Femur (tissue), 1 donor: Measurements from ENCODE around the gene SKIC2.

Experiments
- DNase-seq: peaks from one replicate; pipeline ENCODE4 v3.0.0-alpha.2; 2017

The SKIC2 gene

DNA sequence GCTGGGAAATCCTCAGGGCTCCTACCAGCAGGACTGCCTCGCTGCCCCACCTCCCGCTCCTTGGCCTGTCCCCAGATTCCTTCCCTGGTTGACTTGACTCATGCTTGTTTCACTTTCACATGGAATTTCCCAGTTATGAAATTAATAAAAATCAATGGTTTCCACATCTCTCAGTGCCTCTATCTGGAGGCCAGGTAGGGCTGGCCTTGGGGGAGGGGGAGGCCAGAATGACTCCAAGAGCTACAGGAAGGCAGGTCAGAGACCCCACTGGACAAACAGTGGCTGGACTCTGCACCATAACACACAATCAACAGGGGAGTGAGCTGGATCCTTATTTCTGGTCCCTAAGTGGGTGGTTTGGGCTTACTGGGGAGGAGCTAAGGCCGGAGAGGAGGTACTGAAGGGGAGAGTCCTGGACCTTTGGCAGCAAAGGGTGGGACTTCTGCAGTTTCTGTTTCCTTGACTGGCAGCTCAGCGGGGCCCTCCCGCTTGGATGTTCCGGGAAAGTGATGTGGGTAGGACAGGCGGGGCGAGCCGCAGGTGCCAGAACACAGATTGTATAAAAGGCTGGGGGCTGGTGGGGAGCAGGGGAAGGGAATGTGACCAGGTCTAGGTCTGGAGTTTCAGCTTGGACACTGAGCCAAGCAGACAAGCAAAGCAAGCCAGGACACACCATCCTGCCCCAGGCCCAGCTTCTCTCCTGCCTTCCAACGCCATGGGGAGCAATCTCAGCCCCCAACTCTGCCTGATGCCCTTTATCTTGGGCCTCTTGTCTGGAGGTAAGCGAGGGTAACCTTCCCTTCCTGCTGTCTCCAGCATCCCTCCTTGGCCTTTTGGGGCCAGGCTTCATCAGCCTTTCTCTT, 13.2 kb upstream of the SKIC2 start, which contains the start of gene CFB:
TSS of gene CFB (plus strand) at position 589 of the 863 bp plus-strand sequence. CDS start at position 716, 127 bp downstream.
- DNase-seq: peak; percentile 75

- no peak for DNase-seq
These were observed 12.5 kb upstream of the SKIC2 start for GRCh38 chr6:31946370-31946885.

DNA sequence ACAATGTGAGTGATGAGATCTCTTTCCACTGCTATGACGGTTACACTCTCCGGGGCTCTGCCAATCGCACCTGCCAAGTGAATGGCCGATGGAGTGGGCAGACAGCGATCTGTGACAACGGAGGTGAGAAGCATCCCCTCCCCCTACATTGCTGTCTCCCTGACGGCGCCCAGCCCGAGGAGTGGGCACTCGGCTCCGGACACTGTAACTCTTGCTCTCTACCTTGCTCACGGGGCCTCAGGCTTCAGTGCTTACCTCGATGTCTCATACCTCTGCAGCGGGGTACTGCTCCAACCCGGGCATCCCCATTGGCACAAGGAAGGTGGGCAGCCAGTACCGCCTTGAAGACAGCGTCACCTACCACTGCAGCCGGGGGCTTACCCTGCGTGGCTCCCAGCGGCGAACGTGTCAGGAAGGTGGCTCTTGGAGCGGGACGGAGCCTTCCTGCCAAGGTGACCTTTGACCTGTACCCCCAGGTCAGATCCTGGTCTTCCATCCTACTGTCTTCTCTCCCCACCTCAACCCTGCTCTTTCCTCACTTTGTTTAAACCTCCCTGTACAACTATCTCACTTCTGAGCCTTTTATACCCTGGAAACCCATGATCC, 11.8 kb upstream of the SKIC2 start:
- no peak for DNase-seq

- DNase-seq: no peak
These were observed 11.1 kb upstream of the SKIC2 start for GRCh38 chr6:31947864-31948263.

GRCh38 chr6:31948306-31948705, 10.7 kb upstream of the SKIC2 start:
- no peak for DNase-seq

GRCh38 chr6:31948753-31949413, 10.1 kb upstream of the SKIC2 start:
- DNase-seq: no peak

GRCh38 chr6:31949926-31950548, 8.9 kb upstream of the SKIC2 start:
- no peak for DNase-seq

- peak; percentile 55 for DNase-seq
These were observed 6.7 kb upstream of the SKIC2 start for GRCh38 chr6:31952140-31952805.

- no peak for DNase-seq
These were observed 6.1 kb upstream of the SKIC2 start for GRCh38 chr6:31952890-31953289.

- DNase-seq: no peak
These were observed 4.5 kb upstream of the SKIC2 start for GRCh38 chr6:31954511-31954910.

DNA sequence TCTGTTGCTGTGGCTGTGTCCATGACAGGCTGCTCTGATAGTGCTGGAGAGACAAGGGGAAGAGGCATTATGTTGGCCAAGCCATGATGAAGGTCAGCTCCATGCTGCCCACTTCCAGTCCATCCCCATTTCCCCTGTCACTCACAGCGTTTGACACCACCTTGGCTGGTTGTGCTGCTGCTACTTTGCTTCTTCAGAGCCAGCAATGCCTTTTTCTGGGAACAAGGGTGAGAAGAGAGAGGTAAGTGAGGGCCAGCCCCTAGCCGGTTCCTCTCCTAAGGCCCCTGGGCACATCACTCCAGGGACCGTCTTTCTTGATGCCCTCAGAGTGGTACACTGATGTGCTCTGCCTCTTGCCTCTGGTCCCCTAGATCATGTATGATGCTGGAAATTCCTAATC, 2.2 kb upstream of the SKIC2 start:
- no peak for DNase-seq

GRCh38 chr6:31958412-31958740, 599 bp upstream of the SKIC2 start:
- no peak for DNase-seq

DNA sequence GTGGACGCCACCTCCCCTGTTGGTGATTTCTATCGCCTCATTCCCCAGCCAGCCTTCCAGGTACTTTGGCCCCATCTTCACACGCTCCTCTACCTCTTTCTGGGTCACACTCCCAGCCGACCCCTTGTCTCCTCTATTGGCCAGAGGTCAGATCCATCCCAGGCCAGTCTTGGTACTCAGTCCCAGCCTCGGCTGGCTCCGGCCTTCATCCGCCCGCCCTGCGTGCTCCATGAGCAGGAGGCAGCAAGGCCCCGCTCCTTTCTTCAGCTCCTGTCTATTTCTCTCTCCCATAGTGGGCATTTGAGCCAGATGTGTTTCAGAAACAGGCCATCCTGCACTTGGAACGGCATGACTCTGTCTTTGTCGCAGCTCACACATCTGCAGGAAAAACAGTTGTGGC, 2.6 kb downstream of the SKIC2 start:
- DNase-seq: no peak

- no peak for DNase-seq
These were observed 4.9 kb downstream of the SKIC2 start for GRCh38 chr6:31963921-31964320.

DNA sequence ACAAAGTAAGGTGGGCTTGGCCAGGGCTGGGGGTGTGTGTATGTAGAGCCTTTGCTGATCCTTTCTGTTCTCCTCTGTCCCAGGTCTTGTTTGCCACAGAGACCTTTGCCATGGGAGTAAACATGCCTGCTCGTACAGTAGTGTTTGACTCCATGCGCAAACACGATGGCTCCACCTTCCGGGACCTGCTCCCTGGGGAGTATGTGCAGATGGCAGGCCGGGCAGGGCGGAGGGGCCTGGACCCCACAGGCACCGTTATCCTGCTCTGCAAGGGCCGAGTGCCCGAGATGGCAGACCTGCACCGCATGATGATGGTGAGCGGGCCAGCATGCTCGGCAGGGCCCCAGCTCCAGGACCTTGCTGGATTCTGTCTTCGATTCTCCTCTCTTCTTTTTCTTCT, 6.7 kb downstream of the SKIC2 start:
- DNase-seq: no peak

- no peak for DNase-seq
These were observed 7.5 kb downstream of the SKIC2 start for GRCh38 chr6:31966506-31966905.

DNA sequence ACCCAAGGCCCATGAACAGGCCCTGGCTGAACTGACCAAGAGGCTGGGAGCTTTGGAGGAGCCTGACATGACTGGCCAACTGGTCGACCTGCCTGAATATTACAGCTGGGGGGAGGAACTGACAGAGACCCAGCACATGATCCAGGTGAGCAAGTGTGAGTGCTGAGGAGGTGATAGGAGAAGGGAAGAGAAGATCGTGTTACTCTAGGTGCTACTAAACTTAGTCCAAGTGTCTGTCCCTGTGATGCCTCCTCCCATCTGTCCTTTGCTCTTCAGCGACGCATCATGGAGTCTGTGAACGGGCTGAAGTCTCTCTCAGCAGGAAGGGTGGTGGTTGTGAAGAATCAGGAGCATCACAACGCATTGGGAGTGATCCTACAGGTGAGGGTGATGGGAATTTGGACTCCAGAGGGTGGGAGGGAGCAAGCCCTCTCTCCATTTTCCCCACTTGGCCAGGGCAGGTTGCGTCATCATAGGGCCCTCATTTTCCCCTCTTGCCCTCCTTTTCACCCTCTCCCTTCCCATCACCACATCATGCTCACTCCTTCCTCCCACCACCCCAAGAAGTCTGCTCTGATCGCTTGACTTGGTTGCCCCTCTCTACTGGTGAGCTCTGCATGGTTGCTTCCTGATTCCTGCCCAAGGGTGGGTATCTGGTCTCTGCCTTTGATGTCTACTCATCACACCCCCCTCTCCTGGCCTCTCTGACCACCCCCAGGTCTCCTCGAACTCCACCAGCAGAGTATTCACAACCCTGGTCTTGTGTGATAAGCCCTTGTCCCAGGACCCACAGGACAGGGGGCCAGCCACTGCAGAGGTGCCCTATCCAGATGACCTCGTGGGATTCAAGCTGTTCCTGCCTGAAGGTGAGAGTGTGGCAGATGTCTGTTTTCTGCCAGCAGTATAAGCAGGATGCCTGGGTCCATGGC, 8.3 kb downstream of the SKIC2 start:
- DNase-seq: no peak

DNA sequence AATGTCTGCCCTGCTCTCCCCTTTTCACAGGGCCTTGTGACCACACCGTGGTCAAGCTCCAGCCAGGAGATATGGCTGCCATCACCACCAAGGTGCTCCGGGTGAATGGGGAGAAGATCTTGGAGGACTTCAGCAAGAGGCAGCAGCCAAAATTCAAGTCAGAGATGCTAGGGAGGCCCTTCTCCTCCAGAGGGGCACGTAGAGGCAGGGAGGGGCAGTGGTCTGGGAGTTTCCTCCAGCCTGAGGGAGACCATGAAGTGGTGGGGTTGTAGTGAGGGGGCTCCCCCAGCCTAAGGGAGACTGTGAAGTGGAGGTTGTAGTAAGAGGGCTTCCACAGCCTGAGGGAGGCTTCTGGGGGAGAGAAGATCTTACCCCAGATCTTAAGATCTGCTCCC, 8.9 kb downstream of the SKIC2 start:
- DNase-seq: peak; percentile 10

DNA sequence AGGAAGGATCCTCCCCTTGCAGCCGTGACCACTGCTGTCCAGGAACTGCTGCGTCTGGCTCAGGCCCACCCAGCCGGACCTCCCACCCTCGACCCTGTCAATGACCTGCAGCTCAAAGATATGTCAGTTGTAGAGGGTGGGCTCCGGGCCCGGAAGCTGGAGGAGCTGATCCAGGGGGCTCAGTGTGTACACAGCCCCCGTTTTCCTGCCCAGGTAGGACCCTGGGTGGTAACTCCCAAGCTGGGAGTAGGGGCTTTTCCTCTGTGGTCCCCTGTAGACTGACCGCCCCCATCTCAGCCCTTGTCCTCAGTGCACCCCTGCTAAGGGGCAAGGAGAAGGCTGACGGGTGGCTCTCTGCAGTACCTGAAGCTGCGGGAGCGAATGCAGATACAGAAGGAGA, 9.4 kb downstream of the SKIC2 start:
- no peak for DNase-seq

- DNase-seq: no peak
These were observed 10.1 kb downstream of the SKIC2 start for GRCh38 chr6:31968791-31969711.
